CD4-positive, CD25-positive, alpha-beta regulatory T cell (primary cell): ENCODE measurements around the gene ABHD6. TPM values are rescaled to one million over a fixed set of nuclear protein-coding genes. Genes with fewer than 3 reads are reported as not detected.
A peak's percentile ranks its signal among the peaks of the same experiment; 100 is the strongest.

Experiments
- ATAC-seq, 2 donors: fragments of 150-1000 bp; cut with Tn5 transposase; one replicate each; pipeline ENCODE4 v1.10.0; 2021; ENCODE audit warnings: low read depth in 2 of 2, moderate number of reproducible peaks in 2 of 2, moderate library complexity in 1 of 2
- DNase-seq, 3 donors: peaks; one replicate each; pipeline versions ENCODE4 v3.0.0 to v3.0.0-alpha.2; 2012 to 2022; ENCODE audit warnings: mixed read lengths in 1 of 3
- H3K27ac ChIP-seq: one replicate; pipeline ENCODE4 v1.7.0; 2013; ENCODE audit warnings: mild to moderate bottlenecking, low read length; ENCODE audit not compliant: insufficient read depth, poor library complexity, severe bottlenecking
- H3K27me3 ChIP-seq: one replicate; pipeline ENCODE4 v1.7.0; 2013; ENCODE audit warnings: low read length; ENCODE audit not compliant: control insufficient read depth, insufficient read depth
- H3K36me3 ChIP-seq: one replicate; pipeline ENCODE4 v1.7.0; 2013; ENCODE audit warnings: mild to moderate bottlenecking, low read length, moderate library complexity; ENCODE audit not compliant: control insufficient read depth, insufficient read depth
- H3K4me1 ChIP-seq: 2 replicates; pipeline ENCODE4 v1.7.0; 2013; ENCODE audit warnings: mild to moderate bottlenecking, low read length; ENCODE audit not compliant: insufficient read depth, control insufficient read depth, poor library complexity, severe bottlenecking
- H3K4me3 ChIP-seq: one replicate; pipeline ENCODE4 v1.7.0; 2013; ENCODE audit warnings: low read depth, mild to moderate bottlenecking, low read length, moderate library complexity
- H3K9me3 ChIP-seq, 2 experiments: 1 replicate in 1 of 2; 2 replicates in 1 of 2; pipeline ENCODE4 v1.7.0; 2013; ENCODE audit warnings: low read length in 2 of 2, mild to moderate bottlenecking in 1 of 2, moderate library complexity in 1 of 2; ENCODE audit not compliant: control insufficient read depth in 2 of 2
- H3K27ac Mint-ChIP-seq, 3 donors: one replicate each; pipeline ENCODE4 v1.8.0; 2020 to 2022; ENCODE audit warnings: mild to moderate bottlenecking in 3 of 3, mixed read lengths in 3 of 3, moderate library complexity in 2 of 3
- H3K27me3 Mint-ChIP-seq: one replicate; pipeline ENCODE4 v1.8.0; 2022; ENCODE audit warnings: mild to moderate bottlenecking, mixed read lengths
- H3K36me3 Mint-ChIP-seq: one replicate; pipeline ENCODE4 v1.8.0; 2020; ENCODE audit warnings: mixed read lengths
- H3K4me1 Mint-ChIP-seq, 4 donors: one replicate each; pipeline ENCODE4 v1.8.0; 2020 to 2022; ENCODE audit warnings: mixed read lengths in 4 of 4, mild to moderate bottlenecking in 1 of 4
- H3K4me3 Mint-ChIP-seq, 4 donors: one replicate each; pipeline ENCODE4 v1.8.0; 2020 to 2022; ENCODE audit warnings: mild to moderate bottlenecking in 4 of 4, mixed read lengths in 4 of 4, moderate library complexity in 3 of 4
- H3K9me3 Mint-ChIP-seq, 7 donors: one replicate each; pipeline ENCODE4 v1.8.0; 2020 to 2022; ENCODE audit warnings: mixed read lengths in 7 of 7, mild to moderate bottlenecking in 3 of 7, moderate library complexity in 2 of 7
- polyA plus RNA-seq, 4 donors: library from polyadenylated mRNA; unstranded; fragments of 300-500 nt; fragmentation: Illumina TruSeq; gene quantifications; one replicate each; pipeline ENCODE4 v1.2.3, GENCODE V29; 2021
- total RNA-seq: library from RNA; stranded (reverse); gene quantifications from one replicate; pipeline ENCODE4 v1.2.3, GENCODE V29; 2022

ABHD6 gene
- total and polyA plus RNA-seq, 5 donors from 2014 or later, result 3.8 to 7.8 (median 4.7) TPM

- Histone ChIP-seq H3K36me3 (no peaks in the 10 kb centered on the region), H3K4me3 (no peak overlapping the region), H3K27ac (no peak overlapping the region), H3K27me3 (no peaks in the 10 kb centered on the region), H3K4me1 (no peaks in the 10 kb centered on the region), H3K9me3 (no peaks in the 10 kb centered on the region)
- Mint-ChIP-seq H3K27me3 (no peaks in the 10 kb centered on the region), H3K4me3 (no peak overlapping the region), H3K27ac (no peak overlapping the region), H3K36me3 (peaks cover 8% of the 10 kb centered on the region), H3K9me3 (peaks cover 0 to 2% (median 0%) of the 10 kb centered on the region in 7 donors), H3K4me1 (peaks cover 0 to 11% (median 3%) of the 10 kb centered on the region in 4 donors)
- no peak for DNase-seq
- ATAC-seq, result no peak
Observed at GRCh38 chr3:58246148-58247047, 8.8 kb downstream of the ABHD6 start.

DNA sequence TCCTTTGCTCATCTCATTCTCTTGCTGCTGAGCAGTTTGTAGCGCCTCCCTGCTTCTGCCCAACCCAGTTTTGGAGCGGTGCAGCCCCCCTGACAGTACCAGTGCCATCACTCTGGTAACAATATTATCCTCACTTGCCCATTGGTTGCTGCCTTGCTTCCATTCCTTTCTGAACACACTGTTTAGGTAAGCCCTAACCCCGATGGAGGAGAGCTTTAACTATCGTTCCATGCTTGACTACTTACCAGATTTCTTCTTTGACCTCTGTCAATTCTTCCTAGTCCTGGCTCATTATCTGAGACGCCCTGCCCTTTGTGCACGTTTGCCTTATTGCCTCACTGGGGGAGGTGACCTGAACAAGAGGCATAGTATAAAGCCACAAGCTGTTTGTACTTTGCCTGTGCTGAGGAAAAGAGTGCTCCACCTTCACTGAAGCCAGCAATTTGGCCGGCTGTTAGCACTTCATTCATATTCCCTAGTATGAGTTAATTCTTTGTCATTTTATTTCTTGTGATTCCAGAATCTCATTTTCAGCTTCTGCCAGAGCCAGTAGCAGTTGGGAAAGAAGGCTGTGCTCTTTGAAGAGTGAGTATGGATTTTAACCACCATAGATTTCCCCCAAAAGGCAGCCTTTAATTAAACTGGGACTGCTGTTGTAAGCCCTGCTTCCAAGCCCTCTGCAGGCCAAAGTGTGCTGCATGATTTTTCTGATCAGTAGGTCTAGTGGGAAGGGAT, 11.9 kb downstream of the ABHD6 start:
- Mint-ChIP-seq H3K9me3 (no peaks in the 10 kb centered on the region), H3K4me1 (peaks cover 0 to 6% (median 2%) of the 10 kb centered on the region in 4 donors), H3K27ac (peak overlapping the region in 1 of 3 donors; percentile 53), H3K4me3 (no peak overlapping the region), H3K36me3 (peaks cover 12% of the 10 kb centered on the region), H3K27me3 (no peaks in the 10 kb centered on the region)
- H3K36me3 ChIP-seq, result no peaks in the 10 kb centered on the region
- ATAC-seq (no peak), DNase-seq (no peak)
- no peaks in the 10 kb centered on the region for H3K4me1 ChIP-seq
- no peaks in the 10 kb centered on the region for H3K9me3 ChIP-seq
- no peaks in the 10 kb centered on the region for H3K27me3 ChIP-seq
- H3K4me3 ChIP-seq, result no peak overlapping the region
- H3K27ac ChIP-seq, result no peak overlapping the region

- H3K27me3 ChIP-seq, result no peaks in the 10 kb centered on the region
- Mint-ChIP-seq H3K36me3 (peaks cover 12% of the 10 kb centered on the region), H3K27ac (peak overlapping the region in 1 of 3 donors; percentile 53), H3K9me3 (no peaks in the 10 kb centered on the region), H3K4me1 (peaks cover 0 to 6% (median 2%) of the 10 kb centered on the region in 4 donors), H3K4me3 (no peak overlapping the region), H3K27me3 (no peaks in the 10 kb centered on the region)
- no peak overlapping the region for H3K27ac ChIP-seq
- no peaks in the 10 kb centered on the region for H3K4me1 ChIP-seq
- H3K4me3 ChIP-seq, result no peak overlapping the region
- H3K36me3 ChIP-seq, result no peaks in the 10 kb centered on the region
- DNase-seq (no peak), ATAC-seq (no peak)
- no peaks in the 10 kb centered on the region for H3K9me3 ChIP-seq
Observed at GRCh38 chr3:58250093-58250707, 12.6 kb downstream of the ABHD6 start.

DNA sequence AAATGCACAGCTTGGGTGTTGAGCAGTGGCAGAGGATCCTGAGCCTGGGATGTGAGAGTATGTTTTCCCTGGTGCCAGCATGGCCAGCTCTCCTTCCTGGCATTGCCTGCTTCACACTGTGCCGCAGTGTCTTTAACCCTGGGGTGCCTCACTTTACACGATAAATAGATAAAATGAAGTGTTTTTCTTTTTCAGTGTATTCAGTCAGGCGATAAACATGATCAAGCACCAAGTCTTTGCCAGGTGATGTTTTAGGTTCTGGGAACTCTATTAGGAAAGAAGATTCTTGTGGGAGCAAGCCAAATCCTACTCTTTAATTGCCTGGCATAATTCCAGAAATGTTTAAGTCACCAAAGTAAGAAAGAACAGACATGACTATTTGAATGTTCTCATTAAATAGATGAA, 14.0 kb downstream of the ABHD6 start:
- Histone ChIP-seq H3K4me1 (no peaks in the 10 kb centered on the region), H3K36me3 (no peaks in the 10 kb centered on the region), H3K9me3 (no peaks in the 10 kb centered on the region), H3K27me3 (no peaks in the 10 kb centered on the region), H3K4me3 (no peak overlapping the region), H3K27ac (no peak overlapping the region)
- H3K36me3 Mint-ChIP-seq, result peaks cover 13% of the 10 kb centered on the region
- H3K4me1 Mint-ChIP-seq, result peaks cover 0 to 8% (median 3%) of the 10 kb centered on the region in 4 donors
- H3K9me3 Mint-ChIP-seq, result peaks cover 0 to 1% (median 0%) of the 10 kb centered on the region in 7 donors
- no peak overlapping the region for H3K27ac Mint-ChIP-seq
- no peak for DNase-seq
- no peak overlapping the region for H3K4me3 Mint-ChIP-seq
- ATAC-seq, result no peak
- H3K27me3 Mint-ChIP-seq, result no peaks in the 10 kb centered on the region

DNA sequence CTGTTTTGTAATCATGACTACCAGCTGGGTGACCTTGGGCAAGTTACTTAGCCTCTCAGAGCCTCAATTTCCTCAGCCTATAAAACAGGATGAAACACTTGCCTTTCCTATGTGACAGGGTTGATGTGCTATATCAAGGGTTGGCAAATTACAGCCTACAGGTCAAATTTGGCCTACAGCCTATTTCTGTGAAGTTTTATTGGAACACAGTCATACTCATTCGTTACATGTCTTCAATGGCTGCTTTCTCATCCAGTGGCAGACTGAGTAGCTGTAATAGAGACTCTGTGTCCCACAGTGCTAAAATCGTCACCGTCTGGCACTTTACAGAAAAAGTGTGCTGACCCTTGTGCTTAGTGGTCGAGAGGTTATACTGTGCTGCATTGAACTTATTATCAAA, 16.6 kb downstream of the ABHD6 start:
- Mint-ChIP-seq H3K4me1 (peaks cover 0 to 11% (median 2%) of the 10 kb centered on the region in 4 donors), H3K27ac (no peak overlapping the region), H3K27me3 (no peaks in the 10 kb centered on the region), H3K36me3 (peaks cover 28% of the 10 kb centered on the region), H3K4me3 (no peak overlapping the region), H3K9me3 (peaks cover 0 to 1% (median 0%) of the 10 kb centered on the region in 7 donors)
- DNase-seq (no peak), ATAC-seq (no peak)
- Histone ChIP-seq H3K4me1 (no peaks in the 10 kb centered on the region), H3K4me3 (no peak overlapping the region), H3K27ac (no peak overlapping the region), H3K9me3 (no peaks in the 10 kb centered on the region), H3K36me3 (no peaks in the 10 kb centered on the region), H3K27me3 (no peaks in the 10 kb centered on the region)

GRCh38 chr3:58256061-58256460, 18.5 kb downstream of the ABHD6 start:
- no peaks in the 10 kb centered on the region for H3K36me3 ChIP-seq
- no peaks in the 10 kb centered on the region for H3K27me3 Mint-ChIP-seq
- no peak overlapping the region for H3K4me3 Mint-ChIP-seq
- no peaks in the 10 kb centered on the region for H3K27me3 ChIP-seq
- no peaks in the 10 kb centered on the region for H3K9me3 ChIP-seq
- ATAC-seq (no peak), DNase-seq (no peak)
- no peaks in the 10 kb centered on the region for H3K4me1 ChIP-seq
- no peak overlapping the region for H3K27ac ChIP-seq
- peaks cover 28% of the 10 kb centered on the region for H3K36me3 Mint-ChIP-seq
- H3K27ac Mint-ChIP-seq, result no peak overlapping the region
- H3K4me1 Mint-ChIP-seq, result peaks cover 0 to 11% (median 2%) of the 10 kb centered on the region in 4 donors
- H3K4me3 ChIP-seq, result no peak overlapping the region
- H3K9me3 Mint-ChIP-seq, result peaks cover 0 to 1% (median 0%) of the 10 kb centered on the region in 7 donors

DNA sequence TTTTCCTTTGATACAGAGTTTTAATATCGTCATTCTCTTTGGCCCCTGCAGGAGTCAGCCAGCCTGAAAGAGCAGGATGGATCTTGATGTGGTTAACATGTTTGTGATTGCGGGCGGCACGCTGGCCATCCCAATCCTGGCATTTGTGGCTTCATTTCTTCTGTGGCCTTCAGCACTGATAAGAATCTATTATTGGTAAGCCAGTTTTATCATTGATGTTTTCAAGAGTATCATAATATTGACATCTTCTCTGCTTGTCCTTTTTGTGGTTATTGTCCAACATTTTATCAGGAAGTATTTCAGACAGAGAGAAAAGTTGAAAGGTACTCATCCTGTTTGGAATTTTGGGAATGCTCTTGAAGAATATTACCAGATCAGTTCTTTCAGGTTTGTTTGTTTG, 18.9 kb downstream of the ABHD6 start:
- DNase-seq (no peak), ATAC-seq (no peak)
- Histone ChIP-seq H3K27me3 (no peaks in the 10 kb centered on the region), H3K9me3 (no peaks in the 10 kb centered on the region), H3K36me3 (no peaks in the 10 kb centered on the region), H3K4me3 (no peak overlapping the region), H3K27ac (no peak overlapping the region), H3K4me1 (no peaks in the 10 kb centered on the region)
- Mint-ChIP-seq H3K9me3 (peaks cover 0 to 1% (median 0%) of the 10 kb centered on the region in 7 donors), H3K36me3 (peaks cover 28% of the 10 kb centered on the region), H3K27ac (no peak overlapping the region), H3K27me3 (no peaks in the 10 kb centered on the region), H3K4me1 (peaks cover 0 to 11% (median 2%) of the 10 kb centered on the region in 4 donors), H3K4me3 (no peak overlapping the region)
